ENCODE data around the gene FLCN. TPM values are rescaled to one million over a fixed set of nuclear protein-coding genes. Genes with fewer than 3 reads are reported as not detected.

FLCN gene
- polyA plus RNA-seq, 1 donor (not counting 4 experiments of a cell fraction or from before 2014, with no cell fraction given), result 12.5 TPM

DNA sequence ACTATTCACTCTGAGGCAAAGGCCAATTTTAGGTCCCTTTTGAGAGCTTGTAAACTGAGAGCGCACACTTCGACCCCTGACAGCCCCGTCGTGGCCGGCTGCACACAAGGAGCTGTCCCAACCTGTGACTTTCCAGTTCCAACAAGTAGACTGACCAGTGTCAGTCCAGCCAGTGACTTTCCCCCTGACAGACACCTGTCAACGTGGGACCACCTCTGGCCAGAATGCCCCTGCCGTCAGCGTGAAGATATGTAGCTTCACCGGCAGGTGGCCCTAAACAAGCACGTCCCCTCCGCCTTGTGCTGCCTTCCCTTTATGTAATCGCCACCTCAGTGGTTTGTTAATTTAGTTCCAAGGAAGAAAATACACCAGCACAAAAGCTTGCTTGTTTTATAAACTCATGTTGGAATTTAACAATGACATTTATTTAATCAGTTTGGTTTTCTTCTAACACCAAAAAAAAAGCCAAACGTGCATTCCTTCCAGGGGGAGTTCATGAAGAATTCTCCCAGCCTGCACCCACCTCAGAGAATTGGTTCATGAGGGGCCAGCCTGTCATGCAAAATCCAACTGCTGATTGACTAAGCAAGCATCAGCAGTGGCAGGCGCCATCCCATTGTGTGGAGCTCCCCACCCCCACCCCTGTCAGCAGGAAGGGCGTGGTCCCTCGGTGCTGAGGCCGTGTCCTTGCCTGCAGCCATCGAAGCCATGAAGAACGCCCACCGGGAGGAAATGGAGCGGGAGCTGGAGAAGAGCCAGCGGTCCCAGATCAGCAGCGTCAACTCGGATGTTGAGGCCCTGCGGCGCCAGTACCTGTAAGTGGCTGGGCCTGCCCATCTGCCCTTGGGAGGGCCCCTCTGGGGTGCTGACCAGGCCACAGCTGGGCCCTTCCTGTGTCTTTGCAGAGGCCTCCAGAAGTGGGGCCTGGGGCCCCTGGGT lies 64.7 kb downstream of the FLCN start:
- Histone ChIP-seq H3K4me2 (ENCODE audit: control insufficient read depth, extremely low read depth, insufficient read depth, low read depth, low read length) (no peak overlapping the region), H3K4me3 (ENCODE audit: control insufficient read depth in 2 of 3, extremely low read depth in 1 of 3, insufficient read depth in 2 of 3, low read depth in 1 of 3, low read length in 3 of 3) (no peak overlapping the region), H3K9ac (ENCODE audit: control insufficient read depth, extremely low read depth, insufficient read depth, low read length) (no peak overlapping the region), H3K79me2 (ENCODE audit: control insufficient read depth, insufficient read depth, low read length) (no peaks in the 10 kb centered on the region), H3K27ac (ENCODE audit: control insufficient read depth, insufficient read depth, low read length) (no peak overlapping the region), H3K36me3 (ENCODE audit: control insufficient read depth in 2 of 2, extremely low read depth in 1 of 2, insufficient read depth in 2 of 2, low read length in 2 of 2) (peaks cover 57 to 63% of the 10 kb centered on the region in 2 experiments), H2AFZ (ENCODE audit: control insufficient read depth, low read length) (no peak overlapping the region), H4K20me1 (ENCODE audit: control insufficient read depth, extremely low read depth, insufficient read depth, low read length) (no peaks in the 10 kb centered on the region), H3K9me1 (ENCODE audit: control insufficient read depth, extremely low read depth, insufficient read depth, low read length) (no peaks in the 10 kb centered on the region), H3K4me1 (ENCODE audit: control insufficient read depth, extremely low read depth, insufficient read depth, low read length) (peaks cover 6% of the 10 kb centered on the region), H3K9me3 (ENCODE audit: control insufficient read depth, low read depth, low read length) (no peaks in the 10 kb centered on the region), H3K27me3 (ENCODE audit: control insufficient read depth, extremely low read depth, insufficient read depth, low read length) (no peaks in the 10 kb centered on the region)
- DNase-seq (ENCODE audit: low read depth, low spot score), result no peak
- no peak for TF ChIP-seq CTCF (optimal IDR thresholded peaks at IDR 0.05 in 1 of 3, IDR thresholded peaks at IDR 0.05 in 1 of 3, conservative IDR thresholded peaks at IDR 0.05 in 1 of 3; ENCODE audit: extremely low read depth in 1 of 3, insufficient read depth in 2 of 3, low read length in 3 of 3)
- TF ChIP-seq EZH2 (IDR thresholded peaks at IDR 0.05; ENCODE audit: low read length), result no peak
- dilution Hi-C loops (cut with MboI; ENCODE audit: extremely low pct_ligation_motif_present, low sequenced_read_pairs), result no loop called here
- FAIRE-seq, result no peak

- no peaks in the 10 kb centered on the region for H3K9me3 ChIP-seq (ENCODE audit: control insufficient read depth, low read depth, low read length)
- TF ChIP-seq EZH2 (IDR thresholded peaks at IDR 0.05; ENCODE audit: low read length) (no peak), CTCF (optimal IDR thresholded peaks at IDR 0.05 in 1 of 3, IDR thresholded peaks at IDR 0.05 in 1 of 3, conservative IDR thresholded peaks at IDR 0.05 in 1 of 3; ENCODE audit: extremely low read depth in 1 of 3, insufficient read depth in 2 of 3, low read length in 3 of 3) (no peak)
- no peaks in the 10 kb centered on the region for H3K9me1 ChIP-seq (ENCODE audit: control insufficient read depth, extremely low read depth, insufficient read depth, low read length)
- H3K4me3 ChIP-seq (ENCODE audit: control insufficient read depth in 2 of 3, extremely low read depth in 1 of 3, insufficient read depth in 2 of 3, low read depth in 1 of 3, low read length in 3 of 3), result no peak overlapping the region
- no peaks in the 10 kb centered on the region for H3K79me2 ChIP-seq (ENCODE audit: control insufficient read depth, insufficient read depth, low read length)
- H4K20me1 ChIP-seq (ENCODE audit: control insufficient read depth, extremely low read depth, insufficient read depth, low read length), result no peaks in the 10 kb centered on the region
- H3K9ac ChIP-seq (ENCODE audit: control insufficient read depth, extremely low read depth, insufficient read depth, low read length), result no peak overlapping the region
- H3K27me3 ChIP-seq (ENCODE audit: control insufficient read depth, extremely low read depth, insufficient read depth, low read length), result no peaks in the 10 kb centered on the region
- DNase-seq (ENCODE audit: low read depth, low spot score) (no peak), FAIRE-seq (no peak)
- dilution Hi-C loops (cut with MboI; ENCODE audit: extremely low pct_ligation_motif_present, low sequenced_read_pairs), result no loop called here
- H3K36me3 ChIP-seq (ENCODE audit: control insufficient read depth in 2 of 2, extremely low read depth in 1 of 2, insufficient read depth in 2 of 2, low read length in 2 of 2), result peaks cover 48 to 60% of the 10 kb centered on the region in 2 experiments
- H3K27ac ChIP-seq (ENCODE audit: control insufficient read depth, insufficient read depth, low read length), result no peak overlapping the region
- peaks cover 6% of the 10 kb centered on the region for H3K4me1 ChIP-seq (ENCODE audit: control insufficient read depth, extremely low read depth, insufficient read depth, low read length)
- H2AFZ ChIP-seq (ENCODE audit: control insufficient read depth, low read length), result no peak overlapping the region
- no peak overlapping the region for H3K4me2 ChIP-seq (ENCODE audit: control insufficient read depth, extremely low read depth, insufficient read depth, low read depth, low read length)
These were observed 65.8 kb downstream of the FLCN start for GRCh38 chr17:17171186-17171585.

All from keratinocyte (primary cell).